K562 (cell line): Measurements from ENCODE around the gene UBE2O.

Experiments used
- ARNT ChIP-seq, 2 experiments: fragments of 450-650 bp; IDR thresholded peaks; 2 replicates each; pipeline ENCODE4 v1.6.1; 2016; ENCODE audit warnings: mild to moderate bottlenecking in 1 of 2
- CTCF ChIP-seq, 3 experiments: IDR thresholded peaks in 2 of 3; conservative IDR thresholded peaks in 1 of 3; 2 replicates each; pipeline ENCODE4 v1.5.1; 2011 to 2012; ENCODE audit warnings: low read length in 3 of 3, mild to moderate bottlenecking in 3 of 3, control low read depth in 2 of 3, improper control_type of control experiment in 1 of 3, inconsistent platforms in 1 of 3, low read depth in 1 of 3, mixed read lengths in 1 of 3, moderate library complexity in 1 of 3; ENCODE audit not compliant: insufficient read depth in 2 of 3
- DDX20 ChIP-seq: fragments of 450-650 bp; IDR thresholded peaks from 2 replicates; pipeline ENCODE4 v1.6.1; 2016; ENCODE audit warnings: missing genetic modification characterization, low read depth, mild to moderate bottlenecking, missing compliant biosample characterization, moderate library complexity
- HNRNPK ChIP-seq: fragments of 200-400 bp; formaldehyde crosslinking; IDR thresholded peaks from one replicate; pipeline ENCODE4 v1.6.1; 2018; ENCODE audit warnings: mild to moderate bottlenecking, low read depth, low read length; ENCODE audit not compliant: poor library complexity, severe bottlenecking
- MXI1 ChIP-seq: IDR thresholded peaks from 2 replicates; pipeline ENCODE4 v1.6.1; 2011; ENCODE audit warnings: low read depth, mild to moderate bottlenecking, improper control_type of control experiment, low read length
- NRF1 ChIP-seq, 2 experiments: fragments of 450-650 bp; IDR thresholded peaks in 1 of 2; conservative IDR thresholded peaks in 1 of 2; 2 replicates each; pipeline ENCODE4 v1.6.1; 2014; ENCODE audit warnings: mild to moderate bottlenecking in 2 of 2
- PML ChIP-seq: IDR thresholded peaks from 2 replicates; pipeline ENCODE4 v1.6.1; 2012; ENCODE audit warnings: low read length, inconsistent platforms
- POLR2A ChIP-seq: fragments of 450-650 bp; conservative IDR thresholded peaks from 2 replicates; pipeline ENCODE4 v1.6.1; 2016
- POLR2AphosphoS5 ChIP-seq: IDR thresholded peaks from 2 replicates; pipeline ENCODE4 v1.6.1; 2011; ENCODE audit warnings: mild to moderate bottlenecking, low read depth, low read length, moderate library complexity; ENCODE audit not compliant: control insufficient read depth, insufficient read depth
- ZBTB17 ChIP-seq: fragments of 450-650 bp; formaldehyde crosslinking; IDR thresholded peaks from 2 replicates; pipeline ENCODE4 v1.4.0; 2020; ENCODE audit warnings: mild to moderate bottlenecking
- ZNF354B ChIP-seq: fragments of 250-450 bp; sonication (Bioruptor Pico); IDR thresholded peaks from 2 replicates; pipeline ENCODE4 v1.4.0; 2020
- TF ChIP-seq, protein P1 (sequence below): fragments of 450-650 bp; IDR thresholded peaks from 2 replicates; pipeline ENCODE4 v1.6.1; 2016; ENCODE audit warnings: low read depth

GRCh38 chr17:76498876-76499251 is 45.9 kb upstream of the UBE2O start:
- TF ChIP-seq CTCF (IDR thresholded peaks at IDR 0.05 in 2 of 3, conservative IDR thresholded peaks at IDR 0.05 in 1 of 3; ENCODE audit: insufficient read depth in 2 of 3, low read depth in 1 of 3, low read length in 3 of 3) (no peak), POLR2AphosphoS5 (no peak), DDX20 (tag) (no peak), MXI1 (no peak), POLR2A (no peak), ARNT (IDR thresholded peaks at IDR 0.05) (no peak), HNRNPK (no peak), ZBTB17 (no peak), NRF1 (conservative IDR thresholded peaks at IDR 0.05 in 1 of 2, IDR thresholded peaks at IDR 0.05 in 1 of 2) (no peak), PML (no peak), ZNF354B (CRISPR knock-in tag) (no peak)
- TF ChIP-seq, protein P1, sequence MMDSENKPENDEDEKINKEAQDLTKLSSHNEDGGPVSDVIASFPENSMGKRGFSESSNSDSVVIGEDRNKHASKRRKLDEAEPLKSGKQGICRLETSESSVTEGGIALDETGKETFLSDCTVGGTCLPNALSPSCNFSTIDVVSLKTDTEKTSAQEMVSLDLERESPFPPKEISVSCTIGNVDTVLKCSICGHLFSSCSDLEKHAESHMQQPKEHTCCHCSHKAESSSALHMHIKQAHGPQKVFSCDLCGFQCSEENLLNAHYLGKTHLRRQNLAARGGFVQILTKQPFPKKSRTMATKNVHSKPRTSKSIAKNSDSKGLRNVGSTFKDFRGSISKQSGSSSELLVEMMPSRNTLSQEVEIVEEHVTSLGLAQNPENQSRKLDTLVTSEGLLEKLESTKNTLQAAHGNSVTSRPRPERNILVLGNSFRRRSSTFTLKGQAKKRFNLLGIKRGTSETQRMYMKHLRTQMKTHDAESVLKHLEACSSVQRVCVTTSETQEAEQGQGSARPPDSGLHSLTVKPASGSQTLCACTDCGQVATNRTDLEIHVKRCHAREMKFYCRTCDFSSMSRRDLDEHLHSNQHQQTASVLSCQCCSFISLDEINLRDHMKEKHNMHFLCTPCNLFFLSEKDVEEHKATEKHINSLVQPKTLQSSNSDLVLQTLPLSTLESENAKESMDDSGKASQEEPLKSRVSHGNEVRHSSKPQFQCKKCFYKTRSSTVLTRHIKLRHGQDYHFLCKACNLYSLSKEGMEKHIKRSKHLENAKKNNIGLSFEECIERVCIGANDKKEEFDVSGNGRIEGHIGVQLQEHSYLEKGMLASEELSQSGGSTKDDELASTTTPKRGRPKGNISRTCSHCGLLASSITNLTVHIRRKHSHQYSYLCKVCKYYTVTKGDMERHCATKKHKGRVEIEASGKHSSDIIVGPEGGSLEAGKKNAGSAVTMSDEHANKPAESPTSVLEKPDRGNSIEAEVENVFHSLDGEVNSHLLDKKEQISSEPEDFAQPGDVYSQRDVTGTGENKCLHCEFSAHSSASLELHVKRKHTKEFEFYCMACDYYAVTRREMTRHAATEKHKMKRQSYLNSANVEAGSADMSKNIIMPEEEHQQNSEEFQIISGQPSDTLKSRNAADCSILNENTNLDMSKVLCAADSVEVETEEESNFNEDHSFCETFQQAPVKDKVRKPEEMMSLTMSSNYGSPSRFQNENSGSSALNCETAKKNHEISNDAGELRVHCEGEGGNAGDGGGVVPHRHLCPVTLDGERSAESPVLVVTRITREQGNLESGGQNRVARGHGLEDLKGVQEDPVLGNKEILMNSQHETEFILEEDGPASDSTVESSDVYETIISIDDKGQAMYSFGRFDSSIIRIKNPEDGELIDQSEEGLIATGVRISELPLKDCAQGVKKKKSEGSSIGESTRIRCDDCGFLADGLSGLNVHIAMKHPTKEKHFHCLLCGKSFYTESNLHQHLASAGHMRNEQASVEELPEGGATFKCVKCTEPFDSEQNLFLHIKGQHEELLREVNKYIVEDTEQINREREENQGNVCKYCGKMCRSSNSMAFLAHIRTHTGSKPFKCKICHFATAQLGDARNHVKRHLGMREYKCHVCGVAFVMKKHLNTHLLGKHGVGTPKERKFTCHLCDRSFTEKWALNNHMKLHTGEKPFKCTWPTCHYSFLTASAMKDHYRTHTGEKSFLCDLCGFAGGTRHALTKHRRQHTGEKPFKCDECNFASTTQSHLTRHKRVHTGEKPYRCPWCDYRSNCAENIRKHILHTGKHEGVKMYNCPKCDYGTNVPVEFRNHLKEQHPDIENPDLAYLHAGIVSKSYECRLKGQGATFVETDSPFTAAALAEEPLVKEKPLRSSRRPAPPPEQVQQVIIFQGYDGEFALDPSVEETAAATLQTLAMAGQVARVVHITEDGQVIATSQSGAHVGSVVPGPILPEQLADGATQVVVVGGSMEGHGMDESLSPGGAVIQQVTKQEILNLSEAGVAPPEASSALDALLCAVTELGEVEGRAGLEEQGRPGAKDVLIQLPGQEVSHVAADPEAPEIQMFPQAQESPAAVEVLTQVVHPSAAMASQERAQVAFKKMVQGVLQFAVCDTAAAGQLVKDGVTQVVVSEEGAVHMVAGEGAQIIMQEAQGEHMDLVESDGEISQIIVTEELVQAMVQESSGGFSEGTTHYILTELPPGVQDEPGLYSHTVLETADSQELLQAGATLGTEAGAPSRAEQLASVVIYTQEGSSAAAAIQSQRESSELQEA, result no peak
